ENCODE measurements around the gene ARHGEF38.

DNA sequence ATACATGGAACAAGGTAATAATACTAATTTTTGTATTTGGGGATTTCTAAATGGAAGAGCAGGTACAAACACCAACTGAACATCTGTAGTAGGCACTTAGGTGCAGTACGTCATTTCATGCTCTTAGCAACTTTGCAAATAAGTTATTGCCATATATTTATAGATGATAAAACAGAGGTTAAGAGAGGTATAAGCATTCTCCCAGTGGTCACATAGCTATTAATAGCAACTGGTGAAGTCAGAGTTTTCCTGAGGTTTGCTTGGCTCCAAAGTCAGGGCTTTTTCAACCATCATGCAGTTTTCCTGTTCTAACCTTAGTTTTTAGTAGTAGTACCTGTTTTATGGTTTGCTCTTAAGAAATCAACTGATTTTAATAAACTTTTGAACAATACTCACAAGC lies 10.9 kb downstream of the ARHGEF38 start:
- TF ChIP-seq, protein P1, sequence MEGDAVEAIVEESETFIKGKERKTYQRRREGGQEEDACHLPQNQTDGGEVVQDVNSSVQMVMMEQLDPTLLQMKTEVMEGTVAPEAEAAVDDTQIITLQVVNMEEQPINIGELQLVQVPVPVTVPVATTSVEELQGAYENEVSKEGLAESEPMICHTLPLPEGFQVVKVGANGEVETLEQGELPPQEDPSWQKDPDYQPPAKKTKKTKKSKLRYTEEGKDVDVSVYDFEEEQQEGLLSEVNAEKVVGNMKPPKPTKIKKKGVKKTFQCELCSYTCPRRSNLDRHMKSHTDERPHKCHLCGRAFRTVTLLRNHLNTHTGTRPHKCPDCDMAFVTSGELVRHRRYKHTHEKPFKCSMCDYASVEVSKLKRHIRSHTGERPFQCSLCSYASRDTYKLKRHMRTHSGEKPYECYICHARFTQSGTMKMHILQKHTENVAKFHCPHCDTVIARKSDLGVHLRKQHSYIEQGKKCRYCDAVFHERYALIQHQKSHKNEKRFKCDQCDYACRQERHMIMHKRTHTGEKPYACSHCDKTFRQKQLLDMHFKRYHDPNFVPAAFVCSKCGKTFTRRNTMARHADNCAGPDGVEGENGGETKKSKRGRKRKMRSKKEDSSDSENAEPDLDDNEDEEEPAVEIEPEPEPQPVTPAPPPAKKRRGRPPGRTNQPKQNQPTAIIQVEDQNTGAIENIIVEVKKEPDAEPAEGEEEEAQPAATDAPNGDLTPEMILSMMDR (conservative IDR thresholded peaks at IDR 0.05; ENCODE audit: low read length), result no peak
- no peak for TF ChIP-seq EZH2phosphoT487 (IDR thresholded peaks at IDR 0.05; ENCODE audit: borderline replicate concordance)

Measured in Loucy (cell line).